GM21381 (cell line): Measurements from ENCODE around the gene HYDIN.

ENCODE experiments used
- ATAC-seq: cut with Tn5 transposase; IDR thresholded peaks from one replicate; pipeline ENCODE4 v1.9.1; 2021; ENCODE audit warnings: mild to moderate bottlenecking, moderate library complexity; ENCODE audit not compliant: unreplicated experiment

HYDIN gene

GRCh38 chr16:71230122-71230845, at the start of gene HYDIN:
Gene HYDIN (minus strand): TSS chr16:71230722. CDS start chr16:71186895, 43,827 bp downstream.
- ATAC-seq, result no peak

GRCh38 chr16:71276589-71277334, 46.2 kb upstream of the HYDIN start:
- ATAC-seq, result no peak

- ATAC-seq, result no peak
Observed at GRCh38 chr16:71273384-71273783, 42.9 kb upstream of the HYDIN start.

- ATAC-seq, result no peak
Observed at GRCh38 chr16:71264299-71264698, 33.8 kb upstream of the HYDIN start.

- ATAC-seq, result no peak
Observed at GRCh38 chr16:71263582-71263981, 33.1 kb upstream of the HYDIN start.

- no peak for ATAC-seq
Observed at GRCh38 chr16:71262391-71262790, 31.9 kb upstream of the HYDIN start.

GRCh38 chr16:71260995-71261394, 30.5 kb upstream of the HYDIN start:
- ATAC-seq, result no peak

- no peak for ATAC-seq
Observed at GRCh38 chr16:71259086-71259485, 28.6 kb upstream of the HYDIN start.

- ATAC-seq, result no peak
Observed at GRCh38 chr16:71258372-71258771, 27.9 kb upstream of the HYDIN start.

- ATAC-seq, result no peak
Observed at GRCh38 chr16:71257768-71258167, 27.2 kb upstream of the HYDIN start.

GRCh38 chr16:71255721-71256120, 25.2 kb upstream of the HYDIN start:
- ATAC-seq, result no peak

GRCh38 chr16:71254832-71255525, 24.5 kb upstream of the HYDIN start:
- no peak for ATAC-seq

- ATAC-seq, result no peak
Observed at GRCh38 chr16:71250461-71251235, 20.1 kb upstream of the HYDIN start.

- no peak for ATAC-seq
Observed at GRCh38 chr16:71249399-71249798, 18.9 kb upstream of the HYDIN start.

- no peak for ATAC-seq
Observed at GRCh38 chr16:71247478-71247877, 17.0 kb upstream of the HYDIN start.

GRCh38 chr16:71246309-71246708, 15.8 kb upstream of the HYDIN start:
- no peak for ATAC-seq

GRCh38 chr16:71244521-71244920, 14.0 kb upstream of the HYDIN start:
- ATAC-seq, result no peak

- ATAC-seq, result no peak
Observed at GRCh38 chr16:71242601-71243000, 12.1 kb upstream of the HYDIN start.

- ATAC-seq, result no peak
Observed at GRCh38 chr16:71242036-71242435, 11.5 kb upstream of the HYDIN start.

- ATAC-seq, result no peak
Observed at GRCh38 chr16:71229344-71229743, 1.2 kb downstream of the HYDIN start.
